ENCODE measurements around the gene TKT. TPM values are rescaled to one million over a fixed set of nuclear protein-coding genes. Genes with fewer than 3 reads are reported as not detected.

Gene TKT
- total RNA-seq, 1 experiment from 2014 or later = 634 TPM

DNA sequence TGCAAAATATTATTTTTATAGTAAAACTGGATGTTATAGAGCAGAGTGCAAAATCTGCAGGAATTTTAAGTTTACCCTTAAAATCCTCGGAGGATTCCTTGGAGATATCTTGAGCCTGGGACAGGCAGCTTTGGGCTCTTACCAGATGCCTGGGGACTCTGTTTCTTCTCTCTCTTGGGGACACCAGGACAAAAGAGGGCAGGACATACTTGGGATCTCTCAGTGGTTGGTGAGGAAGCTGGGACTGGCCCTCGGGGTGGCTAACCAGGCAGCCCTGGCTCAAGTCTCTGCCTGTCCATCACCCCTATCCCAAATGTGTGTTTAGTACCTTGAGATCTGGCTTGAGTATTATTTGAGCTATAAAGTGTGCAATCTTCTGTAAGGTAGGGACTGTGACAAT, 38.6 kb downstream of the TKT start (continued):
- TF ChIP-seq, protein P1, sequence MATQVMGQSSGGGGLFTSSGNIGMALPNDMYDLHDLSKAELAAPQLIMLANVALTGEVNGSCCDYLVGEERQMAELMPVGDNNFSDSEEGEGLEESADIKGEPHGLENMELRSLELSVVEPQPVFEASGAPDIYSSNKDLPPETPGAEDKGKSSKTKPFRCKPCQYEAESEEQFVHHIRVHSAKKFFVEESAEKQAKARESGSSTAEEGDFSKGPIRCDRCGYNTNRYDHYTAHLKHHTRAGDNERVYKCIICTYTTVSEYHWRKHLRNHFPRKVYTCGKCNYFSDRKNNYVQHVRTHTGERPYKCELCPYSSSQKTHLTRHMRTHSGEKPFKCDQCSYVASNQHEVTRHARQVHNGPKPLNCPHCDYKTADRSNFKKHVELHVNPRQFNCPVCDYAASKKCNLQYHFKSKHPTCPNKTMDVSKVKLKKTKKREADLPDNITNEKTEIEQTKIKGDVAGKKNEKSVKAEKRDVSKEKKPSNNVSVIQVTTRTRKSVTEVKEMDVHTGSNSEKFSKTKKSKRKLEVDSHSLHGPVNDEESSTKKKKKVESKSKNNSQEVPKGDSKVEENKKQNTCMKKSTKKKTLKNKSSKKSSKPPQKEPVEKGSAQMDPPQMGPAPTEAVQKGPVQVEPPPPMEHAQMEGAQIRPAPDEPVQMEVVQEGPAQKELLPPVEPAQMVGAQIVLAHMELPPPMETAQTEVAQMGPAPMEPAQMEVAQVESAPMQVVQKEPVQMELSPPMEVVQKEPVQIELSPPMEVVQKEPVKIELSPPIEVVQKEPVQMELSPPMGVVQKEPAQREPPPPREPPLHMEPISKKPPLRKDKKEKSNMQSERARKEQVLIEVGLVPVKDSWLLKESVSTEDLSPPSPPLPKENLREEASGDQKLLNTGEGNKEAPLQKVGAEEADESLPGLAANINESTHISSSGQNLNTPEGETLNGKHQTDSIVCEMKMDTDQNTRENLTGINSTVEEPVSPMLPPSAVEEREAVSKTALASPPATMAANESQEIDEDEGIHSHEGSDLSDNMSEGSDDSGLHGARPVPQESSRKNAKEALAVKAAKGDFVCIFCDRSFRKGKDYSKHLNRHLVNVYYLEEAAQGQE (IDR thresholded peaks at IDR 0.05; ENCODE audit: low read depth) = no peak
- TF ChIP-seq, protein P2, sequence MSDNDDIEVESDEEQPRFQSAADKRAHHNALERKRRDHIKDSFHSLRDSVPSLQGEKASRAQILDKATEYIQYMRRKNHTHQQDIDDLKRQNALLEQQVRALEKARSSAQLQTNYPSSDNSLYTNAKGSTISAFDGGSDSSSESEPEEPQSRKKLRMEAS (IDR thresholded peaks at IDR 0.05) = no peak

DNA sequence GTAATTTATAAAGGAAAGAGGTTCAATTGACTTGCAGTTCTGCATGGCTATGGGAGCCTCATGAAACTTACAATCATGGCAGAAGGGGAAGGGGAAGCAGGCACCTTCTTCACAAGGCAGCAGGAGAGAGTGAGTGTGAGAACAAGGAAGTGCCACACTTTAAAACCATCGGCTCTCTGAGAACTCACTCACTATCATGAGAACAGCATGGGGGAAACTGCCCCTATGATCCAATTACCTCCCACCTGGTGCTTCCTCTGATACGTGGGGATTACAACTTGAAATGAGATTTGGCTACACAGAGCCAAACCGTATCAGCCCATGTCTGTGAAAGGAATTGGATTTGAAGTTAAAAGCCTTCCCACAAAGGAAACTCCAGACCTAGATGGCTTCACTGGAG, 39.1 kb downstream of the TKT start:
- H3K4me1 ChIP-seq (ENCODE audit: control insufficient read depth in 1 of 2, insufficient read depth in 2 of 2, low read length in 2 of 2) = peaks cover 0 to 4% of the 10 kb centered on the region in 2 experiments; a peak in 1 of 4 replicates
- H3K79me2 ChIP-seq (ENCODE audit: insufficient read depth, low read length) = no peaks in the 10 kb centered on the region; the same call in 1 of the 2 replicates
- no peak overlapping the region for H2AFZ ChIP-seq (ENCODE audit: low read depth, low read length, poor library complexity, severe bottlenecking)
- H3K9me3 ChIP-seq (ENCODE audit: control insufficient read depth in 1 of 2, insufficient read depth in 1 of 2, low read depth in 1 of 2, low read length in 2 of 2) = no peaks in the 10 kb centered on the region
- H3K36me3 ChIP-seq (ENCODE audit: control insufficient read depth in 1 of 2, insufficient read depth in 2 of 2, low read length in 2 of 2) = no peaks in the 10 kb centered on the region
- RAD21 ChIA-PET (ENCODE audit: low non-redundant PET in 1 of 2, low total read pairs in 2 of 2, uncharacterized antibody in 2 of 2, unreplicated experiment in 2 of 2) = no interaction called here
- H3K4me2 ChIP-seq (ENCODE audit: low read length) = no peak overlapping the region
- no peak overlapping the region for H3K27ac ChIP-seq (ENCODE audit: low read depth, low read length)
- CTCF ChIA-PET = no interaction called here
- H3K4me3 ChIP-seq (replicated peaks in 1 of 2; ENCODE audit: low read depth in 1 of 2, low read length in 2 of 2) = no peak overlapping the region
- no peak for ATAC-seq
- no peak for DNase-seq (ENCODE audit: low read depth, low spot score)
- H3K9me2 ChIP-seq (ENCODE audit: insufficient read depth) = no peaks in the 10 kb centered on the region
- no peaks in the 10 kb centered on the region for H3K27me3 ChIP-seq (ENCODE audit: insufficient read depth, low read length)
- intact Hi-C loops (cut with micrococcal nuclease) = no loop called here
- no peaks in the 10 kb centered on the region for H4K20me1 ChIP-seq (ENCODE audit: insufficient read depth)
- no TSS peak for BruUV-seq (replicated peaks)
- POLR2A ChIA-PET = no interaction called here
- no peak overlapping the region for H3K9ac ChIP-seq (ENCODE audit: low read length)
- TF ChIP-seq, protein P1 (IDR thresholded peaks at IDR 0.05; ENCODE audit: low read depth) = no peak
- TF ChIP-seq, protein P3, sequence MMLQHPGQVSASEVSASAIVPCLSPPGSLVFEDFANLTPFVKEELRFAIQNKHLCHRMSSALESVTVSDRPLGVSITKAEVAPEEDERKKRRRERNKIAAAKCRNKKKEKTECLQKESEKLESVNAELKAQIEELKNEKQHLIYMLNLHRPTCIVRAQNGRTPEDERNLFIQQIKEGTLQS (IDR thresholded peaks at IDR 0.05) = no peak
- no peak for TF ChIP-seq JUND (IDR thresholded peaks at IDR 0.05)
- TF ChIP-seq SIN3A (IDR thresholded peaks at IDR 0.05; ENCODE audit: low read depth) = no peak
- no peak for TF ChIP-seq POLR2AphosphoS5 (IDR thresholded peaks at IDR 0.05; ENCODE audit: low read depth, low read length)
- TF ChIP-seq EZH2 (IDR thresholded peaks at IDR 0.05) = no peak
- TF ChIP-seq, protein P4, sequence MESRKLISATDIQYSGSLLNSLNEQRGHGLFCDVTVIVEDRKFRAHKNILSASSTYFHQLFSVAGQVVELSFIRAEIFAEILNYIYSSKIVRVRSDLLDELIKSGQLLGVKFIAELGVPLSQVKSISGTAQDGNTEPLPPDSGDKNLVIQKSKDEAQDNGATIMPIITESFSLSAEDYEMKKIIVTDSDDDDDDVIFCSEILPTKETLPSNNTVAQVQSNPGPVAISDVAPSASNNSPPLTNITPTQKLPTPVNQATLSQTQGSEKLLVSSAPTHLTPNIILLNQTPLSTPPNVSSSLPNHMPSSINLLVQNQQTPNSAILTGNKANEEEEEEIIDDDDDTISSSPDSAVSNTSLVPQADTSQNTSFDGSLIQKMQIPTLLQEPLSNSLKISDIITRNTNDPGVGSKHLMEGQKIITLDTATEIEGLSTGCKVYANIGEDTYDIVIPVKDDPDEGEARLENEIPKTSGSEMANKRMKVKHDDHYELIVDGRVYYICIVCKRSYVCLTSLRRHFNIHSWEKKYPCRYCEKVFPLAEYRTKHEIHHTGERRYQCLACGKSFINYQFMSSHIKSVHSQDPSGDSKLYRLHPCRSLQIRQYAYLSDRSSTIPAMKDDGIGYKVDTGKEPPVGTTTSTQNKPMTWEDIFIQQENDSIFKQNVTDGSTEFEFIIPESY (IDR thresholded peaks at IDR 0.05; ENCODE audit: extremely low read depth, insufficient replicate concordance, low read length) = no peak
- TF ChIP-seq SRF (IDR thresholded peaks at IDR 0.05; ENCODE audit: low read depth) = no peak
- TF ChIP-seq POLR2A (IDR thresholded peaks at IDR 0.05; ENCODE audit: borderline replicate concordance, extremely low read depth, insufficient read depth, insufficient read length) = no peak
- no peak for TF ChIP-seq SP1 (IDR thresholded peaks at IDR 0.05; ENCODE audit: low read depth)
- no peak for TF ChIP-seq TCF7L2 (IDR thresholded peaks at IDR 0.05; ENCODE audit: borderline replicate concordance, extremely low read depth, insufficient read depth, insufficient read length)
- no peak for TF ChIP-seq RAD21 (IDR thresholded peaks at IDR 0.05; ENCODE audit: low read depth)
- TF ChIP-seq FOSL1 (IDR thresholded peaks at IDR 0.05; ENCODE audit: low read depth) = no peak
- no peak for TF ChIP-seq YY1 (IDR thresholded peaks at IDR 0.05; ENCODE audit: extremely low read depth, insufficient replicate concordance, low read depth, low read length)
- TF ChIP-seq EGR1 (IDR thresholded peaks at IDR 0.05; ENCODE audit: low read depth) = no peak
- TF ChIP-seq ZNF274 (IDR thresholded peaks at IDR 0.05; ENCODE audit: low read depth, low read length) = no peak

Measured in HCT116 (cell line).